Measurements from ENCODE around the gene VDAC2. TPM values are rescaled to one million over a fixed set of nuclear protein-coding genes. Genes with fewer than 3 reads are reported as not detected.
"Not testable (repeated sequence)": the region's sequence is repeated elsewhere in the genome, so short reads cannot be mapped to it uniquely, and the experiment has no call there.

The VDAC2 gene
- total RNA-seq, 1 experiment from 2014 or later, result 200 TPM

DNA sequence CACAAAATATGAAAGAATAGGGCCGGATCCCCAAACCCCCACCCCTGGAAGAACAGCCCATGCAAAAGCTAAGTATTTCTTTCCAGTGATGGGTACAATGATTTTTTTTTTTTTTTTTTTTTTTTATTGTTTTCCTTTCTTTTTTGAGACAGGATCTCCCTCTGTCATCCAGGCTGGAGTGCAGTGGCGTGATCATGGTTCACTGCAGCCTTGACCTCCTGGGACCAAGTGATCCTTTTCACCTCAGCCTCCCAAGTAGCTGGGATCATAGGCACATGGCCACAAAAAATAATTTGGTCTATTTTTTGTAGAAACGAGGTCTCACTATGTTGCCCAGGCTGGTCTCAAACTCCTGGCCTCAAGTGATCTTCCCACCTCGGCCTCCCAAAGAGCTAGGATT, 16.0 kb upstream of the VDAC2 start:
- H3K9me3 ChIP-seq, H3K36me3 ChIP-seq, H3K27me3 ChIP-seq, H3K4me3 ChIP-seq, DNase-seq: not testable (repeated sequence)

- no peaks in the 10 kb centered on the region for H3K36me3 ChIP-seq
- peak; percentile 8 for DNase-seq
- no peak overlapping the region for H3K4me3 ChIP-seq
- H3K9me3 ChIP-seq, result no peaks in the 10 kb centered on the region
- no peaks in the 10 kb centered on the region for H3K27me3 ChIP-seq
Observed at GRCh38 chr10:75195035-75195763, 15.4 kb upstream of the VDAC2 start.

- Histone ChIP-seq H3K36me3 (no peaks in the 10 kb centered on the region), H3K4me3 (no peak overlapping the region), H3K27me3 (no peaks in the 10 kb centered on the region), H3K9me3 (no peaks in the 10 kb centered on the region)
- no peak for DNase-seq
Observed at GRCh38 chr10:75197066-75197465, 13.5 kb upstream of the VDAC2 start.

DNA sequence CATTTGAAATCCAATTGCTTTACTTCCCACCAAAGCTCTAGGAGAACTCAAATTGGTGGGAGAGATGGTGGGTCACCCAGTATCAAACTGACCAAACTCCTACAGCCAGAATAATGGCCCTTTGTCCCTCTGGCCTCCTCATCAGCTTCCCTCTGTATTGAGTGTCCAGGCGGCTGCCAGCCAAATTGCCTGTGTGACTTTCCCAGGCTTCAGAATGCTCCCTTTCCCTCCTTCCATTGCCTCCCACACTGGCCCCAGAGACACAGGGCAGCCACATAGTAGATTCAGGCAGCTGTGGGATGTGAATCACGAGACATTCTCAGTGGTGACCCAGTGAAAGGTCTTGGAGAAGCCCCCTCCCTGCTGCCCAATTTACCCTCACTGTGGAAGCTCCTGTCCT, 12.7 kb upstream of the VDAC2 start:
- Histone ChIP-seq H3K9me3 (no peaks in the 10 kb centered on the region), H3K4me3 (no peak overlapping the region), H3K36me3 (no peaks in the 10 kb centered on the region), H3K27me3 (no peaks in the 10 kb centered on the region)
- DNase-seq, result no peak

GRCh38 chr10:75199949-75200348, 10.6 kb upstream of the VDAC2 start:
- not testable (repeated sequence) for H3K36me3 ChIP-seq, DNase-seq, H3K4me3 ChIP-seq, H3K27me3 ChIP-seq, H3K9me3 ChIP-seq

DNA sequence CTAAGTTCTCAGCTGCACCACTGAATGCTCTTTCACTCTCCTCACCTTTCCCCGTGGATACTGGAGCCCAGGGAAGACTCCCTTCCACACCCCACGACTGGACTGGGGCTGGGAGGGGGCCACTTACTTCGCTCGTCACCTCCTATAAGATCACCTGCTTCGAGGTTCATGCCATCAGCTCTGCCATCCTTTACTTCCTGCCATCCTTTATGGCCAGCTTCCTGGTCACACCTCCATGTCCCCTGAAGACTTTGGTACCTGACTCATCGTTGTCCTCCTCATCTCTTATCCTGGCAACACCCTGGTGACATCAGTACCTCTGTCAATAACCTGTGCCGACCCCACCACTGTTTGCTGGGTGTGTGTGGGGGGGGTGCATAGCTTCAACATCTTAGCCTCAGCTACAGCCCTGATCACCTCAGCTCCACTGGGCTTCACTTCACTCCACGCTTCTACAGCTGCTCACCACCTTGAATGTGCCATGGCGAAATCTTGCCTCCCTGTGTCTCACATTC, 8.7 kb upstream of the VDAC2 start:
- H3K4me3 ChIP-seq, result no peak overlapping the region
- no peaks in the 10 kb centered on the region for H3K36me3 ChIP-seq
- H3K27me3 ChIP-seq, result no peaks in the 10 kb centered on the region
- no peaks in the 10 kb centered on the region for H3K9me3 ChIP-seq
- no peak for DNase-seq

- peak; percentile 94 for DNase-seq
- Histone ChIP-seq H3K36me3 (no peaks in the 10 kb centered on the region), H3K4me3 (no peak overlapping the region), H3K9me3 (no peaks in the 10 kb centered on the region), H3K27me3 (no peaks in the 10 kb centered on the region)
Observed at GRCh38 chr10:75202321-75203045, 8.1 kb upstream of the VDAC2 start.

GRCh38 chr10:75203046-75203620, 7.5 kb upstream of the VDAC2 start:
- peak; percentile 28 for DNase-seq
- H3K4me3 ChIP-seq, result not testable (repeated sequence)

DNA sequence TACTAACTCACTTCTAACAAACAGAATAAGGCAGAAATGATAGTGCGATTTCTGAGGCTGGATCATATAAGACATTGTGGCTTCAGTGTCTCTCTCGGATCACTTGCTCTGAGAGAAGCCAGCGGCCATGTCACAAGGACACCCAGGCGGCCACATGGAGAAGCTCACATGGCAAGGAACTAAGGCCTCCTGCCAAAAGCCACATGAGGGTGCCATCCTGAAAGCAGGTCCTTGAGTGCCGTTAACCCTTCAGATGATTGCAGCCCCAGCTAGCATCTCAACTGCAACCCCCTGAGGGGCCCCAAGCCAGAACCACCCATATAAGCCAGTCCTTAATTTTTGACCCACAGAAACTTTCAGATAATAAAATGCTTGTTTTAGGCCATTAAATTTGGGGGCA, 6.9 kb upstream of the VDAC2 start:
- Histone ChIP-seq H3K27me3 (no peaks in the 10 kb centered on the region), H3K4me3 (no peak overlapping the region), H3K36me3 (no peaks in the 10 kb centered on the region), H3K9me3 (no peaks in the 10 kb centered on the region)
- no peak for DNase-seq

More at GRCh38 chr10:75203046-75203620, 7.5 kb upstream of the VDAC2 start:
- not testable (repeated sequence) for H3K36me3 ChIP-seq, H3K27me3 ChIP-seq, H3K9me3 ChIP-seq

DNA sequence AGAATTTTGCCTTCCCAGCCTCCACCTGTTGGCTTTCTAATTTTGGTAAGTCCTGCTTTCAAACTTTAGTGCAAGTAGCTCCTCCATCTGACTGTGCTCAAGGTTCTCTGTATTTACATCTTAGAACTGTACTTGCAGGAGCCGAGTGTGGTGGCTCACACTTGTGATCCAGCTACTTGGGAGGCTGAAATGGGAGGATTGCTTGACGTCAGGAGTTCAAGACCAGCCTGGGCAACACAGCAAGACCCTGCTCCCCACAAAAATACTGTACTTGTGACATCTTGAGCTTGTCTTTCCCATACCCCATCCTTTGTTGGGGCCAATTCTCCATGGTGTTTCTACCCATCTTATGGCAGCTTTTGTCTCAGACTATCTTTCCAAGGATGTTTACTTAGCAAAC, 4.7 kb upstream of the VDAC2 start:
- H3K9me3 ChIP-seq, result no peaks in the 10 kb centered on the region
- H3K36me3 ChIP-seq, result peaks cover under 1% of the 10 kb centered on the region
- H3K27me3 ChIP-seq, result no peaks in the 10 kb centered on the region
- H3K4me3 ChIP-seq, result no peak overlapping the region
- no peak for DNase-seq

GRCh38 chr10:75206638-75207037, 4.0 kb upstream of the VDAC2 start:
- H3K27me3 ChIP-seq, H3K9me3 ChIP-seq, DNase-seq: not testable (repeated sequence)

GRCh38 chr10:75207079-75207856, 3.3 kb upstream of the VDAC2 start:
- no peaks in the 10 kb centered on the region for H3K9me3 ChIP-seq
- peaks cover 14% of the 10 kb centered on the region for H3K36me3 ChIP-seq
- no peak for DNase-seq
- no peaks in the 10 kb centered on the region for H3K27me3 ChIP-seq
- no peak overlapping the region for H3K4me3 ChIP-seq

More at GRCh38 chr10:75206638-75207037, 4.0 kb upstream of the VDAC2 start:
- not testable (repeated sequence) for H3K4me3 ChIP-seq, H3K36me3 ChIP-seq

DNA sequence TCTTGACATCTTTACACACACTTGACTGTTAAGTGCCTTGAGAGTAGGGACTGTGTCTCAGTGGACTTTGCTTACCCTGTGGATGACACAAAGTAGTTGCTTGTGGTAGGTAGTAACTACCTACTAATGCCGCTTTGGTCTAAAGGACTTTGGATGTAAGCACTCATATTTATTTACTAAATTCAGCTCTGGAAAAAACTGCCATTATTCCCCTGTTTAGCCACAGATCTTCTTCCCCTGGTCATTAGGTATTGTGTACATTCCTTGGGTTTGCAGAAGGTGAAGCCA, 2.8 kb upstream of the VDAC2 start:
- H3K27me3 ChIP-seq, result no peaks in the 10 kb centered on the region
- DNase-seq, result no peak
- H3K9me3 ChIP-seq, result no peaks in the 10 kb centered on the region
- H3K36me3 ChIP-seq, result peaks cover 19% of the 10 kb centered on the region
- H3K4me3 ChIP-seq, result no peak overlapping the region

DNA sequence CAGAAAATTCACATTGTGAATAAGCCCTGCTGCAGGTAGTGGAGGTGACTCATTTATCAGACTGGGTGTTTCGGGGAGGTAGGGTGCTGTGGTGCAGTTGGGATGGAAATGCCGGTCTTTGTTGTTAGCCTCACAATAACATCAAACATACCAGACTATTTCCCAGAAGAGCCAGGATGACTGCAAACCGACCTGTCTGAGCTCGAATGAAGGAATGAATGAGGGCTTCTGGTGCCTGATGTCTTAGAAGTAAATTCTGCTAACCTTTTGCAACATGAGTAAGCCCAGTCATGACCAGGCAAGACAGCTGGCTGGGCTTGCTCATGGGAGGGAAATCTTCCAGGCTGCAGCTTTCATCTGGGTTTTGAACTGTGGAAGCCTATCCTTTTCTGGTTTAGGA, 2.4 kb upstream of the VDAC2 start:
- Histone ChIP-seq H3K27me3 (no peaks in the 10 kb centered on the region), H3K9me3 (no peaks in the 10 kb centered on the region), H3K36me3 (peaks cover 23% of the 10 kb centered on the region), H3K4me3 (no peak overlapping the region)
- peak; percentile 41 for DNase-seq

GRCh38 chr10:75209086-75209920, 1.3 kb upstream of the VDAC2 start:
- no peaks in the 10 kb centered on the region for H3K27me3 ChIP-seq
- H3K4me3 ChIP-seq, result peak overlapping the region; percentile 98
- no peaks in the 10 kb centered on the region for H3K9me3 ChIP-seq
- no peak for DNase-seq
- peaks cover 34% of the 10 kb centered on the region for H3K36me3 ChIP-seq

GRCh38 chr10:75209921-75210281, 695 bp upstream of the VDAC2 start:
- Histone ChIP-seq H3K4me3 (peak overlapping the region; percentile 98), H3K36me3 (peaks cover 40% of the 10 kb centered on the region), H3K9me3 (no peaks in the 10 kb centered on the region), H3K27me3 (no peaks in the 10 kb centered on the region)
- peak; percentile 86 for DNase-seq

Measured in MG63 (cell line).